ENCODE data around the gene DIP2B. TPM values are rescaled to one million over a fixed set of nuclear protein-coding genes. Genes with fewer than 3 reads are reported as not detected.

DIP2B gene
- polyA plus RNA-seq, 3 donors, result 3.5 to 12.3 (median 6.5) TPM

GRCh38 chr12:50720501-50720900 lies 215.7 kb downstream of the DIP2B start:
- Histone ChIP-seq H3K27me3 (ENCODE audit: control insufficient read depth in 2 of 2, insufficient read depth in 2 of 2, low read length in 2 of 2) (no peaks in the 10 kb centered on the region), H3K79me2 (ENCODE audit: insufficient read depth, low read length) (no peaks in the 10 kb centered on the region), H3K4me2 (replicated peaks; ENCODE audit: extremely low read depth, low read length, poor library complexity, severe bottlenecking) (no peak overlapping the region), H3K4me1 (ENCODE audit: control insufficient read depth in 1 of 2, insufficient read depth in 2 of 2, low read length in 2 of 2) (no peaks in the 10 kb centered on the region), H3K4me3 (replicated peaks in 1 of 3; ENCODE audit: low read depth in 2 of 3, low read length in 3 of 3) (no peak overlapping the region), H3K9me3 (replicated peaks in 1 of 2; ENCODE audit: control insufficient read depth in 1 of 2, insufficient read depth in 1 of 2, low read length in 2 of 2) (no peaks in the 10 kb centered on the region), H3K27ac (ENCODE audit: low read depth in 1 of 2, low read length in 2 of 2) (no peak overlapping the region), H3K36me3 (replicated peaks in 1 of 2; ENCODE audit: control insufficient read depth in 1 of 2, insufficient read depth in 2 of 2, low read length in 2 of 2) (peaks cover 83 to 96% of the 10 kb centered on the region in 2 donors), H2AFZ (ENCODE audit: insufficient read depth, low read depth, low read length, poor library complexity, severe bottlenecking) (no peak overlapping the region), H3K9ac (ENCODE audit: insufficient read depth, low read length, poor library complexity, severe bottlenecking) (no peak overlapping the region), H4K20me1 (ENCODE audit: insufficient read depth, low read length) (no peaks in the 10 kb centered on the region)
- Mint-ChIP-seq H3K4me3 (no peak overlapping the region), H3K9me3 (no peaks in the 10 kb centered on the region), H3K27ac (peak overlapping the region in 1 of 7 donors; percentile 54), H3K4me1 (no peaks in the 10 kb centered on the region), H3K36me3 (peaks cover 79 to 93% of the 10 kb centered on the region in 2 donors), H3K27me3 (ENCODE audit: low read depth in 3 of 3) (no peaks in the 10 kb centered on the region)
- intact Hi-C loops (cut with micrococcal nuclease), result no loop called here
- no peak for DNase-seq
- TF ChIP-seq, protein P1, sequence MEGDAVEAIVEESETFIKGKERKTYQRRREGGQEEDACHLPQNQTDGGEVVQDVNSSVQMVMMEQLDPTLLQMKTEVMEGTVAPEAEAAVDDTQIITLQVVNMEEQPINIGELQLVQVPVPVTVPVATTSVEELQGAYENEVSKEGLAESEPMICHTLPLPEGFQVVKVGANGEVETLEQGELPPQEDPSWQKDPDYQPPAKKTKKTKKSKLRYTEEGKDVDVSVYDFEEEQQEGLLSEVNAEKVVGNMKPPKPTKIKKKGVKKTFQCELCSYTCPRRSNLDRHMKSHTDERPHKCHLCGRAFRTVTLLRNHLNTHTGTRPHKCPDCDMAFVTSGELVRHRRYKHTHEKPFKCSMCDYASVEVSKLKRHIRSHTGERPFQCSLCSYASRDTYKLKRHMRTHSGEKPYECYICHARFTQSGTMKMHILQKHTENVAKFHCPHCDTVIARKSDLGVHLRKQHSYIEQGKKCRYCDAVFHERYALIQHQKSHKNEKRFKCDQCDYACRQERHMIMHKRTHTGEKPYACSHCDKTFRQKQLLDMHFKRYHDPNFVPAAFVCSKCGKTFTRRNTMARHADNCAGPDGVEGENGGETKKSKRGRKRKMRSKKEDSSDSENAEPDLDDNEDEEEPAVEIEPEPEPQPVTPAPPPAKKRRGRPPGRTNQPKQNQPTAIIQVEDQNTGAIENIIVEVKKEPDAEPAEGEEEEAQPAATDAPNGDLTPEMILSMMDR (IDR thresholded peaks at IDR 0.05), result no peak
- WGBS (ENCODE audit: insufficient coverage), result no CpG with 5 or more reads among the region's 5 CpGs

DNA sequence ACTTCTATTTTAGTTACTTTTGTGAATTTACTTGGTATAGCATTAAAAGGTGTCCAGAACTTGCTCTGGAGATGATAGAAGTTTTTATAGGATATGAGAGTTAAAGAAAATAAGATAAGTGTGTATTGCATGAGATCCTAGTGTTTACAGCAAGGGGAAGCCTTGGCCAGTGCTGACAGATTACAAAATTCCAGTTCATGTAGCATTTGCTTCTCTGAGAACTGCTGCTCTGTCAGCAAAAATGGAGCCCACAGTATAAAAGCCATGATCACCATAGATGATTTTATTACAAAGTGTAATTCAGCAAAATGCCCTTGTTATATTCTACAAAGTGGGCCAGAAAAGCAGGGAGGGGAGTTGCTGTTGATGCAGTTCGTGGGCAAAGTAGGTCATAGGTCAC lies 219.1 kb downstream of the DIP2B start:
- H3K27ac Mint-ChIP-seq, result no peak overlapping the region
- Histone ChIP-seq H4K20me1 (ENCODE audit: insufficient read depth, low read length) (no peaks in the 10 kb centered on the region), H3K36me3 (replicated peaks in 1 of 2; ENCODE audit: control insufficient read depth in 1 of 2, insufficient read depth in 2 of 2, low read length in 2 of 2) (peaks cover 89 to 97% of the 10 kb centered on the region in 2 donors), H3K4me2 (replicated peaks; ENCODE audit: extremely low read depth, low read length, poor library complexity, severe bottlenecking) (no peak overlapping the region), H3K4me1 (ENCODE audit: control insufficient read depth in 1 of 2, insufficient read depth in 2 of 2, low read length in 2 of 2) (no peaks in the 10 kb centered on the region), H3K79me2 (ENCODE audit: insufficient read depth, low read length) (no peaks in the 10 kb centered on the region), H2AFZ (ENCODE audit: insufficient read depth, low read depth, low read length, poor library complexity, severe bottlenecking) (no peak overlapping the region), H3K9ac (ENCODE audit: insufficient read depth, low read length, poor library complexity, severe bottlenecking) (no peak overlapping the region), H3K27ac (ENCODE audit: low read depth in 1 of 2, low read length in 2 of 2) (no peak overlapping the region), H3K4me3 (replicated peaks in 1 of 3; ENCODE audit: low read depth in 2 of 3, low read length in 3 of 3) (no peak overlapping the region), H3K9me3 (replicated peaks in 1 of 2; ENCODE audit: control insufficient read depth in 1 of 2, insufficient read depth in 1 of 2, low read length in 2 of 2) (no peaks in the 10 kb centered on the region), H3K27me3 (ENCODE audit: control insufficient read depth in 2 of 2, insufficient read depth in 2 of 2, low read length in 2 of 2) (no peaks in the 10 kb centered on the region)
- no peaks in the 10 kb centered on the region for H3K27me3 Mint-ChIP-seq (ENCODE audit: low read depth in 3 of 3)
- no peaks in the 10 kb centered on the region for H3K9me3 Mint-ChIP-seq
- TF ChIP-seq, protein P1 (IDR thresholded peaks at IDR 0.05), result no peak
- intact Hi-C loops (cut with micrococcal nuclease), result no loop called here
- no peaks in the 10 kb centered on the region for H3K4me1 Mint-ChIP-seq
- no peak for DNase-seq
- no peak overlapping the region for H3K4me3 Mint-ChIP-seq
- peaks cover 81 to 99% of the 10 kb centered on the region in 2 donors for H3K36me3 Mint-ChIP-seq
- 100% methylated on average over 1 of the region's 1 CpG for WGBS (ENCODE audit: insufficient coverage)

All from CD14-positive monocyte (primary cell).